Rectal smooth muscle tissue (tissue), 1 donor: ENCODE data around the gene LILRB3.
"Not testable (repeated sequence)": the region's sequence is repeated elsewhere in the genome, so short reads cannot be mapped to it uniquely, and the experiment has no call there.

Source experiments
- H3K27ac ChIP-seq: one replicate; pipeline ENCODE4 v1.7.0; 2013; ENCODE audit warnings: low read depth, low read length, inconsistent platforms
- H3K27me3 ChIP-seq: one replicate; pipeline ENCODE4 v1.7.0; 2013; ENCODE audit warnings: low read length; ENCODE audit not compliant: control insufficient read depth, insufficient read depth
- H3K36me3 ChIP-seq: one replicate; pipeline ENCODE4 v1.7.0; 2013; ENCODE audit warnings: low read length; ENCODE audit not compliant: control insufficient read depth, insufficient read depth
- H3K4me1 ChIP-seq: one replicate; pipeline ENCODE4 v1.7.0; 2013; ENCODE audit warnings: low read length; ENCODE audit not compliant: control insufficient read depth, insufficient read depth
- H3K4me3 ChIP-seq: one replicate; pipeline ENCODE4 v1.7.0; 2013; ENCODE audit warnings: low read length
- H3K9ac ChIP-seq: one replicate; pipeline ENCODE4 v1.7.0; 2013; ENCODE audit warnings: low read length

The LILRB3 gene

DNA sequence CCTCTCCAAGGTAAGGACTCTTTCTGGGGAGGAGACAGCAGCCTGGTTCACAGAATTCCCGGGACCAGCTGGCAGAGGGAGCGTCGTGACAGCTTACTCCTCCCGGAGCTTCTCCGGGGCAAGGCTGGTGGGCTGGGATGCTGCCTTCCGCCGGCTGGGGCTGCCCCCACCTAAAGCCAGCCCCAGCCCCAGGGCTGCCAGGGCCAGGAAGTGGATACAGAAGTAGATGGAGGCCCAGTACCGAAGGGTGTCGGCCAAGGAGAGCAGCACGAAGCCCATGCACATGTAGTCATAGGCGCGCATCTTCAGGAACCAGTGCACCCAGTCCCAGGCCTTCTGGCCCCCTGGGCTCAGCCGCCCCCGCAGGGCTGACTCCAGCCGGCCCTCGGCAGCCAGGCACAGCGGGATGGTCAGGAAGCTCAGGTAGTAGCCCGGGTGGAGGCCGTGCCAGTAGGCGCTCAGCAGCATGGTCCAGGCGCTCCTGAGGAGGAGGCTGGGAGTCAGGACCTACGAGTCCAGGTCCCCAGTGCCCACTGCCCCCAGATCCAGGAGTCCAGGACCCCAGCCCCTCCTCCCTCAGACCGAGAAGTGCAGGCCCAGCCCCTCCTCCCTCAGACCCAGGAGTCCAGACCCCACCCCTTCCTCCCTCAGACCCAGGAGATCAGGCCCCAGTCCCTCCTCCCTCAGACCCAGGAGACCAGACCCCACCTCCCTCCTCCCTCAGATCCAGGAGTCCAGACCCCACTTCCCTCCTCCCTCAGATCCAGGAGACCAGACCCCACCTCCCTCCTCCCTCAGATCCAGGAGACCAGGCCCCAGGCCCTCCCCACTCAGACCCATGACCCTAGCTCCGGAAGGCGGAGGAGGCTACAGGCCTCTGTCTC, 48.6 kb downstream of the LILRB3 start:
- Histone ChIP-seq H3K36me3 (no peaks in the 10 kb centered on the region), H3K9ac (no peak overlapping the region), H3K4me3 (no peak overlapping the region), H3K27me3 (no peaks in the 10 kb centered on the region), H3K4me1 (no peaks in the 10 kb centered on the region), H3K27ac (no peak overlapping the region)

DNA sequence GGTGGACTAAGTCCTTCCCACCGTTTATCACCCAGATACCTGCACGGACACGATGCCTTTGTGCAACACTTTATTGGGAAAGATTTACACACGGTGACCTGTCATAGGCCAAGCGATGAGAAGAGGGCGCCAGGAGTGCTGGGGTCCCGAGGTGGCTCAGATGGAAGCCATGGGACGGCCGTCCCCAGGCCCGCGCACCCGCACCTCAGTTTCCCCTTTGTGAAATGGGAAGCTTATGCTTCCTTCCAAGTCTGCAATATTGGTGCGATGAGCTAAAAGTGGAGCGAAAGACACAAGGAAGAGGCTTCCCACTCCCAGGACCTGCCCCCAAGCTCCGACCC, 49.5 kb downstream of the LILRB3 start:
- Histone ChIP-seq H3K9ac (no peak overlapping the region), H3K36me3 (no peaks in the 10 kb centered on the region), H3K27ac (no peak overlapping the region), H3K4me3 (no peak overlapping the region), H3K27me3 (no peaks in the 10 kb centered on the region), H3K4me1 (no peaks in the 10 kb centered on the region)

DNA sequence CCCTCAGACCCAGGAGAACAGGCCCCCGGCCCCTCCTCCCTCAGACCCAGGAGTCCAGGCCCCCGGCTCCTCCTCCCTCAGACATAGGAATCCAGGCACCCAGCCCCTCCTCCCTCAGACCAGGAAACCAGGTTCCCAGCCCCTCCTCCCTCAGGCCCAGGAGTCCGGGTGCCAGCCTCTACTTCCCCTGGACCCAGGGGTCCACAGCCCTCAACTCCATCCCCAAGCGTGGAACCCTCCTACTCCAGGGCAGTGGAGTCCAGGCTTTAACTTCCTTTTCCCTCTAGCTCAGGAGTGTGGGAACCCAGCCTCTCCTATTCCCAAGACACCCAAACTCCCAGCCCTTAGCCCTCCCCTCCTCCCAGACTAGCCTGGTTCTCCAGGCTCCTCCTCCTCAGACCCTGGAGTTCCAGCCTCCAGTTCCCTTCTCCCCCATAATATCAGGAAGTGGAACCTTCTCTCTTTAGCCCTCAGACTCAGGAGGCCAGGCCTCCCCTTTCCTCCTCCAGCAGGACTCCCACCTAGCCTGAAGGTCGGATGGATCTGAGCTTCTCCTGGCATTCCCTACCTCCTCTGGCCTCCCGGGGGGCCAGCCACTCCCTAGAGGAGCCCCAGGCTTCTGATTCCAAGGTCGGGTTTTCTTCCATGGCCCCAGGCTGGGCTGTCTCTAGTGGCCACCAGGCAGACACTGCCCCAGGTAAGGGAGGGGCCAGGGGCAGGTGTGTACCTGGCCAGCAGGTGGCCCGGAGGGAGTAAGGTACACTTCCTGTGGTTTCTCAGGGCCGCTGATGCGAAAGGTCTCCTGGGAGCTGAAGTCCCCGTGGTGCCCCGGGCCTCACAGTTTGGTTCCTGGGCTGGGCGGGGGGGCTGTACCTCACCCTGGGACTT, 50.1 kb downstream of the LILRB3 start, which contains the start of gene TMC4:
Gene TMC4, minus strand, starts transcription at position 690 of the 888 bp plus-strand sequence. Its CDS starts 43 bp downstream, at position 647.
- no peak within 1 kb of the TSS for H3K27ac ChIP-seq

DNA sequence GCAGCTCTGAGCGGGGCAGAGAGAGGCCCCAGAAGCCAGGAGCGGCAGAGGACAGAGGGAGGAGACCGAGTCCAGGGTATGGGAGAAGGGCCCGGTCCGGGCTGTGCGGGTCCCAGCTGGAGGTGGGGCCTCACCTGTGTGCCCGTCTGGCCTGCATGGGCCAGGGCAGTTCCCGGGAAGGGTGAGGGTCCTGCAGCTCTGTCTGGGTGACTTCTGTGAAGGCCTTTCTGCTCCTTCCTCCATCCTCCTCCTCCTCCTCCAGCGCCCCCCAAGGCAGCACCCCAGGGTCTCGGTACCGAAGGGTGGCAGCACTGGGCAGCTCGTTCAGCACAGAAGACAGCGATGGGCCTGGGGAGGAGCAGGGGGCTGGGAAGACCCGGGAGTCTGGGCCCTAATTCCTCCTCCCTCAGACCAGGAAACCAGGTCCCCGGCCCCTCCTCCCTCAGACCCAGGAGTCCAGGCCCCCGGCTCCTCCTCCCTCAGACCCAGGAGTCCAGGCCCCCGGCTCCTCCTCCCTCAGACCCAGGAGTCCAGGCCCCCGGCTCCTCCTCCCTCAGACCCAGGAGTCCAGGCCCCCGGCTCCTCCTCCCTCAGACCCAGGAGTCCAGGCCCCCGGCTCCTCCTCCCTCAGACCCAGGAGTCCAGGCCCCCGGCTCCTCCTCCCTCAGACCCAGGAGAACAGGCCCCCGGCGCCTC, 50.9 kb downstream of the LILRB3 start:
- not testable (repeated sequence) for H3K27me3 ChIP-seq, H3K36me3 ChIP-seq, H3K4me3 ChIP-seq, H3K4me1 ChIP-seq, H3K27ac ChIP-seq, H3K9ac ChIP-seq

More for the DNA sequence above, 50.1 kb downstream of the LILRB3 start, which contains the start of gene TMC4:
- no peaks in the 10 kb centered on the region for H3K4me1 ChIP-seq
- H3K4me3 ChIP-seq: peak within 1 kb of the TSS; percentile 72
- no peaks in the 10 kb centered on the region for H3K27me3 ChIP-seq
- peak within 1 kb of the TSS; percentile 62 for H3K9ac ChIP-seq
- H3K36me3 ChIP-seq: no peaks in the 10 kb centered on the region

DNA sequence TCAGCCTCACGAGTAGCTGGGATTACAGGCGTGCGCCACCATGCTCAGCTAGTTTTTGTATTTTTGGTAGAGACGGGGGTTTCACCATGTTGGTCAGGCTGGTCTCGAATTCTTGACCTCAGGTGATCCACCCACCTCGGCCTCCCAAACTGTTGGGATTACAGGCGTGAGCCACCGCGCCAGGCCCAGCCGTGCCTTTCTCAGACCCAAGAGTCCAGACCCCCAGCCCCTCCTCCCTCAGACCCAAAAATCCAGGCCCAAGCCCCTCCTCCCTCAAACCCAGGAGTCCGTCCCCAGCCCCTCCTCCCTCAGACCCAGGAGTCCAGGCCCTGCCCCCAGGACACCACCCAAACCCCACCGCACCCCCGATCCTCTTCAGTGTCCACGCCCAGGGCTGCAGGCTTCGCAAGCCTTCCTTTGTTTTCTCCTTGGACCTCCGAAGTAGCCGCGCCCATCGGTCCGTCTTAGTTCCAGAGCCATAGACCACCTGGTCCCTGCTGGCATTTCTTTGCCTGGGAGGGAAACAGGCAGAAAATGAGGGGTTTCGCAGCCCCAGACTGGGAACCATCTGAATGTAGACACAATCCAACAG, 53.6 kb downstream of the LILRB3 start:
- Histone ChIP-seq H3K4me1 (no peaks in the 10 kb centered on the region), H3K27me3 (peaks cover 3% of the 10 kb centered on the region), H3K27ac (no peak overlapping the region), H3K9ac (no peak overlapping the region), H3K36me3 (no peaks in the 10 kb centered on the region), H3K4me3 (no peak overlapping the region)

DNA sequence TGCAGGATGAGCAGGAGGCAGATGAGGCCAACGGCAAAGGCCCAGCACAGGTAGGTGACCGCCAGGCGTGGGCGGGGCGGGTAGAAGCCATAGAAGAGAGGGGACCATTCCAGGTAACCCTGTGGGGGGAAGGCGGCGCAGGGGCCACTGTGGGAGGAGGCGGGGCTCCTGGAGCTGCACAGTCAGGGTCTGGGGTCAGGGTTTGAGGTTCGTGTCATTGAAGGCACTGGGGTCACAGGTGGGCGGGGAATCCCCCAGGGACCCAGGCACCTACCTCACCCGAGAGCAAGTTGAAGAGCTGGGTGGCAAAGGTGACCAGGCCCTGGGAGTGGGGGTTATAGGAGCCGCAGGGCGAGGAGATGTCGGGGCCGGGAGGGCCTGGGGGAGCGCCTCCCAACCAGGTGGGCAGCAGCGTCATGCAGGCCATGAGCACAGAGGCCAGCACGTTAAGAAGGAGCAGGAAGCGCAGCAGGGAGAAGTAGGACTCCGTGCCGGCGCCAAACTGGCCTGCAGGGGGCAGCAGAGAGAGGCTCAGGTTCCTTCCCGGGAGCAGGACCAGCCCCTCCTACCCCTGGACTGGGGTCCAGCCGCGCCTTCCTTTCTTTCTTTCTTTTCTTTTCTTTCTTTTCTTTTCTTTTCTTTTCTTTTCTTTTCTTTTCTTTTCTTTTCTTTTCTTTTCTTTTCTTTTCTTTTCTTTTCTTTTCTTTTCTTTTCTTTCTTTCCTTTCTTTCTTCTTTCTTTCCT, 54.5 kb downstream of the LILRB3 start:
- H3K4me3 ChIP-seq: no peak overlapping the region
- H3K9ac ChIP-seq: no peak overlapping the region

More for the DNA sequence above, 54.5 kb downstream of the LILRB3 start:
- Histone ChIP-seq H3K27ac (no peak overlapping the region), H3K27me3 (peaks cover 3% of the 10 kb centered on the region), H3K4me1 (no peaks in the 10 kb centered on the region), H3K36me3 (no peaks in the 10 kb centered on the region)
